SK-N-SH treated with all-trans-retinoic acid at 6 μM for 48 hours (cell line): Measurements from ENCODE around the gene TXNRD3.

Source experiments
- ATAC-seq: fragments of 200-7000 bp; cut with Tn5 transposase; 3 replicates; pipeline ENCODE4 v1.9.1; 2020; ENCODE audit warnings: mild to moderate bottlenecking, moderate library complexity
- ARNTL ChIP-seq: fragments of 450-650 bp; formaldehyde crosslinking; IDR thresholded peaks from 2 replicates; pipeline ENCODE4 v1.5.0; 2020; ENCODE audit warnings: low read depth, mild to moderate bottlenecking, moderate library complexity, borderline replicate concordance
- BACH2 ChIP-seq: fragments of 250-450 bp; sonication (Bioruptor Pico); IDR thresholded peaks from 2 replicates; pipeline ENCODE4 v1.9.0; 2021; ENCODE audit warnings: mild to moderate bottlenecking, borderline replicate concordance
- CSDC2 ChIP-seq: fragments of 250-450 bp; sonication (Bioruptor Pico); IDR thresholded peaks from 2 replicates; pipeline ENCODE4 v1.5.0; 2020; ENCODE audit warnings: mild to moderate bottlenecking, moderate library complexity
- CSRNP3 ChIP-seq: fragments of 250-450 bp; sonication (Bioruptor Pico); IDR thresholded peaks from 2 replicates; pipeline ENCODE4 v1.5.1; 2021; ENCODE audit warnings: mild to moderate bottlenecking, moderate library complexity
- ESRRG ChIP-seq: fragments of 250-450 bp; sonication (Bioruptor Pico); IDR thresholded peaks from 2 replicates; pipeline ENCODE4 v1.6.1; 2021; ENCODE audit warnings: mild to moderate bottlenecking
- GLIS3 ChIP-seq: fragments of 250-450 bp; sonication (Bioruptor Pico); IDR thresholded peaks from 2 replicates; pipeline ENCODE4 v1.5.0; 2020; ENCODE audit warnings: mild to moderate bottlenecking, moderate library complexity
- ISL1 ChIP-seq: fragments of 250-450 bp; sonication (Bioruptor Pico); IDR thresholded peaks from 2 replicates; pipeline ENCODE4 v2.1.2; 2022; ENCODE audit warnings: mild to moderate bottlenecking, moderate library complexity
- OSR1 ChIP-seq: fragments of 250-450 bp; sonication (Bioruptor Pico); IDR thresholded peaks from 2 replicates; pipeline ENCODE4 v1.8.0; 2022; ENCODE audit warnings: moderate library complexity, mild to moderate bottlenecking, inconsistent platforms
- PATZ1 ChIP-seq: fragments of 250-450 bp; sonication (Bioruptor Pico); IDR thresholded peaks from 2 replicates; pipeline ENCODE4 v1.8.0; 2020; ENCODE audit warnings: mild to moderate bottlenecking, moderate library complexity, borderline replicate concordance
- POU6F1 ChIP-seq: fragments of 250-450 bp; sonication (Bioruptor Pico); IDR thresholded peaks from 2 replicates; pipeline ENCODE4 v1.8.0; 2021; ENCODE audit warnings: low read depth, mild to moderate bottlenecking, moderate library complexity, borderline replicate concordance
- RARB ChIP-seq: fragments of 250-450 bp; sonication (Bioruptor Pico); IDR thresholded peaks from 2 replicates; pipeline ENCODE4 v1.8.0; 2021; ENCODE audit warnings: mild to moderate bottlenecking, moderate library complexity
- SNAI2 ChIP-seq: fragments of 250-450 bp; sonication (Bioruptor Pico); IDR thresholded peaks from 2 replicates; pipeline ENCODE4 v1.5.0; 2020; ENCODE audit warnings: mild to moderate bottlenecking, moderate library complexity
- TCF4 ChIP-seq: fragments of 250-450 bp; sonication (Bioruptor Pico); IDR thresholded peaks from 2 replicates; pipeline ENCODE4 v1.8.0; 2021; ENCODE audit warnings: mild to moderate bottlenecking, moderate library complexity, borderline replicate concordance
- TOX ChIP-seq: fragments of 250-450 bp; sonication (Bioruptor Pico); IDR thresholded peaks from 2 replicates; pipeline ENCODE4 v1.8.0; 2021; ENCODE audit warnings: mild to moderate bottlenecking, moderate library complexity, borderline replicate concordance
- TSHZ2 ChIP-seq: fragments of 250-450 bp; sonication (Bioruptor Pico); IDR thresholded peaks from 2 replicates; pipeline ENCODE4 v1.5.0; 2020; ENCODE audit warnings: mild to moderate bottlenecking, moderate library complexity
- ZFP3 ChIP-seq: fragments of 250-450 bp; sonication (Bioruptor Pico); IDR thresholded peaks from 2 replicates; pipeline ENCODE4 v1.5.0; 2020; ENCODE audit warnings: mild to moderate bottlenecking, moderate library complexity
- ZFP30 ChIP-seq: fragments of 450-650 bp; formaldehyde crosslinking; IDR thresholded peaks from 2 replicates; pipeline ENCODE4 v1.5.0; 2022; ENCODE audit warnings: mild to moderate bottlenecking, moderate library complexity
- ZNF565 ChIP-seq: fragments of 450-650 bp; formaldehyde crosslinking; conservative IDR thresholded peaks from 2 replicates; pipeline ENCODE4 v1.5.0; 2020; ENCODE audit warnings: low read depth, mild to moderate bottlenecking, moderate library complexity
- ZNF70 ChIP-seq: fragments of 450-650 bp; formaldehyde crosslinking; IDR thresholded peaks from 2 replicates; pipeline ENCODE4 v1.5.0; 2020; ENCODE audit warnings: mild to moderate bottlenecking, moderate library complexity
- ZNF8 ChIP-seq: fragments of 450-650 bp; formaldehyde crosslinking; IDR thresholded peaks from 2 replicates; pipeline ENCODE4 v1.5.0; 2020; ENCODE audit warnings: mild to moderate bottlenecking, moderate library complexity

TXNRD3 gene

GRCh38 chr3:126654571-126655383 is at the start of gene TXNRD3:
Gene TXNRD3, minus strand, starts transcription at chr3:126655124.
- no peak for TF ChIP-seq ZFP3 (CRISPR knock-in tag)
- peak; percentile 52; the same call in 1 of the 2 replicates for TF ChIP-seq TSHZ2 (CRISPR knock-in tag)
- ATAC-seq, result peak; percentile 97

- TF ChIP-seq ESRRG (CRISPR knock-in tag) (no peak), ARNTL (CRISPR knock-in tag) (no peak), ZNF70 (CRISPR knock-in tag) (no peak; the same call in 1 of the 2 replicates), ZNF565 (CRISPR knock-in tag) (no peak), CSDC2 (CRISPR knock-in tag) (no peak), TSHZ2 (CRISPR knock-in tag) (no peak), ISL1 (CRISPR knock-in tag) (no peak), OSR1 (no peak), ZNF8 (CRISPR knock-in tag) (no peak)
- ATAC-seq, result peak; percentile 99
Measured at GRCh38 chr3:126703512-126704493, 48.9 kb upstream of the TXNRD3 start, which contains the start of gene CHCHD6. Gene CHCHD6, plus strand, starts transcription at chr3:126704240. Its CDS starts 73 bp downstream, at chr3:126704313.

- no peak for ATAC-seq
- TF ChIP-seq ZFP3 (CRISPR knock-in tag), result no peak
- TF ChIP-seq ZNF8 (CRISPR knock-in tag), result no peak
- no peak for TF ChIP-seq CSRNP3
- TF ChIP-seq TOX (CRISPR knock-in tag), result no peak
- no peak for TF ChIP-seq OSR1
- TF ChIP-seq ARNTL (CRISPR knock-in tag), result no peak
- no peak for TF ChIP-seq GLIS3 (CRISPR knock-in tag)
- TF ChIP-seq SNAI2 (CRISPR knock-in tag), result no peak
- no peak for TF ChIP-seq RARB
- no peak for TF ChIP-seq ZFP30
- no peak for TF ChIP-seq TCF4 (CRISPR knock-in tag)
- no peak for TF ChIP-seq ZNF70 (CRISPR knock-in tag)
- TF ChIP-seq BACH2 (CRISPR knock-in tag), result no peak
- no peak for TF ChIP-seq PATZ1
- no peak for TF ChIP-seq TSHZ2 (CRISPR knock-in tag)
- no peak for TF ChIP-seq ZNF565 (CRISPR knock-in tag)
- TF ChIP-seq CSDC2 (CRISPR knock-in tag), result no peak
- TF ChIP-seq ISL1 (CRISPR knock-in tag), result no peak
- TF ChIP-seq POU6F1 (CRISPR knock-in tag), result no peak
Measured at GRCh38 chr3:126699011-126699410, 44.1 kb upstream of the TXNRD3 start.
